HG02759 (cell line): Measurements from ENCODE around the gene RIIAD1.

ENCODE experiments used
- ATAC-seq: cut with Tn5 transposase; IDR thresholded peaks from one replicate; pipeline ENCODE4 v1.9.1; 2021; ENCODE audit warnings: mild to moderate bottlenecking, moderate library complexity; ENCODE audit not compliant: unreplicated experiment

RIIAD1 gene

GRCh38 chr1:151710187-151710840 is 11.0 kb upstream of the RIIAD1 start:
- ATAC-seq = no peak

- no peak for ATAC-seq
Observed at GRCh38 chr1:151711044-151711800, 10.1 kb upstream of the RIIAD1 start.

GRCh38 chr1:151711951-151712350 is 9.4 kb upstream of the RIIAD1 start:
- no peak for ATAC-seq

GRCh38 chr1:151713044-151713443 is 8.3 kb upstream of the RIIAD1 start:
- no peak for ATAC-seq

- no peak for ATAC-seq
Observed at GRCh38 chr1:151713874-151714273, 7.4 kb upstream of the RIIAD1 start.

- ATAC-seq = no peak
Observed at GRCh38 chr1:151714820-151715725, 6.2 kb upstream of the RIIAD1 start.

- no peak for ATAC-seq
Observed at GRCh38 chr1:151715726-151716404, 5.5 kb upstream of the RIIAD1 start.

GRCh38 chr1:151716405-151716762 is 4.9 kb upstream of the RIIAD1 start:
- no peak for ATAC-seq

- ATAC-seq = no peak
Observed at GRCh38 chr1:151716771-151717631, 4.3 kb upstream of the RIIAD1 start, which contains the start of gene CELF3. Gene CELF3, minus strand, starts transcription at chr1:151716803. Its CDS starts 783 bp downstream, at chr1:151716020.

- ATAC-seq = no peak
Observed at GRCh38 chr1:151718011-151718431, 3.3 kb upstream of the RIIAD1 start.

- ATAC-seq = no peak
Observed at GRCh38 chr1:151718666-151719065, 2.7 kb upstream of the RIIAD1 start.

GRCh38 chr1:151720125-151720524 is 1.2 kb upstream of the RIIAD1 start:
- no peak for ATAC-seq

GRCh38 chr1:151720554-151720953 is 768 bp upstream of the RIIAD1 start:
- ATAC-seq = no peak

- ATAC-seq = no peak
Observed at GRCh38 chr1:151721788-151722510, 627 bp downstream of the RIIAD1 start.

- no peak for ATAC-seq
Observed at GRCh38 chr1:151723726-151724370, 2.5 kb downstream of the RIIAD1 start.

GRCh38 chr1:151728151-151729054 is 7.1 kb downstream of the RIIAD1 start:
- ATAC-seq = no peak

GRCh38 chr1:151729157-151729965 is 8.0 kb downstream of the RIIAD1 start:
- no peak for ATAC-seq
